SK-N-MC (cell line): ENCODE data around the gene POU6F1.

ENCODE experiments used
- EZH2 ChIP-seq: fragments of 200-600 bp; sonication (generic); IDR thresholded peaks from one replicate; pipeline ENCODE4 v1.6.1; 2017; ENCODE audit warnings: antibody characterized with exemption
- POLR2AphosphoS5 ChIP-seq: IDR thresholded peaks from 2 replicates; pipeline ENCODE4 v1.6.1; 2012; ENCODE audit warnings: mild to moderate bottlenecking, low read depth, low read length, borderline replicate concordance

DNA sequence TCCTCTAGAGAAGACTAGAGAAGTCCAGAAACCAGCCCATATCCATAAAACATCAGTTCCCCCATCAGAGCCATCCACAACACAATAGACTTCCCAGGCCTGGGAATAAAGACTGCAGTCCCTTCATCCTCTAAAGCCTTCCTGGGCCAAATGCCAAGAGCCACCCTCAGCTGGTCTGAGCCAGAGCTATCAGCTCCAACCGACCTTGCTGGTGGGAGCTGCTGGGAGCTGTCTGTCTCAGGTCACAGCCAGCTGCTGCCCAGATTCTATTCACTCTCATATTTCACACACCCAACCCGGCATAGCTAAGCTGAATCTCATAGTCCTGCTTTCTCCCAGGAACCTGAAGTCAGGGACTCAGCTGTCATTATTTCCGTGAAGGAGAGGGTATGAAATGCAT, 34.0 kb downstream of the POU6F1 start:
- TF ChIP-seq POLR2AphosphoS5 (no peak), EZH2 (no peak)
